Naive thymus-derived CD4-positive, alpha-beta T cell (primary cell): ENCODE results near the gene NR1H2. TPM values are rescaled to one million over a fixed set of nuclear protein-coding genes. Genes with fewer than 3 reads are reported as not detected.

Source experiments
- ATAC-seq: fragments of 150-1000 bp; cut with Tn5 transposase; 2 replicates; pipeline ENCODE4 v1.10.0; 2021; ENCODE audit warnings: mild to moderate bottlenecking, moderate library complexity
- CTCF ChIA-PET: fragments of 350-600 bp; sonication (Branson Sonifier 250); formaldehyde crosslinking; loops from one replicate; lab custom pipeline; 2021; ENCODE audit warnings: antibody characterized with exemption; lab: Charles Lee
- POLR2A ChIA-PET: fragments of 350-600 bp; sonication (Branson Sonifier 250); formaldehyde crosslinking; loops from one replicate; lab custom pipeline; 2021; ENCODE audit warnings: antibody characterized with exemption, inconsistent platforms; lab: Charles Lee
- DNase-seq, 9 donors: peaks; one replicate each; pipeline versions ENCODE4 v3.0.0 to v3.0.0-alpha.2; 2020 to 2022; ENCODE audit warnings: mixed read lengths in 1 of 9
- H3K27ac ChIP-seq: one replicate; pipeline ENCODE4 v1.7.0; 2013; ENCODE audit warnings: mild to moderate bottlenecking, low read depth, low read length, moderate library complexity
- H3K27me3 ChIP-seq, 2 donors: one replicate each; pipeline ENCODE4 v1.7.0; 2013; ENCODE audit warnings: low read length in 2 of 2, mild to moderate bottlenecking in 2 of 2, moderate library complexity in 2 of 2; ENCODE audit not compliant: control insufficient read depth in 2 of 2, insufficient read depth in 2 of 2
- H3K36me3 ChIP-seq, 3 experiments: 1 replicate in 2 of 3; 2 replicates in 1 of 3; pipeline ENCODE4 v1.7.0; 2013; ENCODE audit warnings: low read length in 3 of 3, mild to moderate bottlenecking in 3 of 3, moderate library complexity in 1 of 3; ENCODE audit not compliant: insufficient read depth in 3 of 3, control insufficient read depth in 2 of 3
- H3K4me1 ChIP-seq, 2 donors: one replicate each; pipeline ENCODE4 v1.7.0; 2013; ENCODE audit warnings: low read length in 2 of 2, mild to moderate bottlenecking in 2 of 2, moderate library complexity in 1 of 2; ENCODE audit not compliant: control insufficient read depth in 2 of 2, insufficient read depth in 2 of 2
- H3K4me3 ChIP-seq: 2 replicates; pipeline ENCODE4 v1.7.0; 2013; ENCODE audit warnings: mild to moderate bottlenecking, low read length
- H3K9me3 ChIP-seq, 3 experiments: 1 replicate in 2 of 3; 2 replicates in 1 of 3; pipeline ENCODE4 v1.7.0; 2013; ENCODE audit warnings: low read length in 3 of 3; ENCODE audit not compliant: control insufficient read depth in 2 of 3
- H3K27ac Mint-ChIP-seq, 9 donors: one replicate each; pipeline ENCODE4 v1.8.0; 2020 to 2022; ENCODE audit warnings: mixed read lengths in 9 of 9, mild to moderate bottlenecking in 8 of 9, moderate library complexity in 5 of 9, inconsistent platforms in 2 of 9
- H3K27me3 Mint-ChIP-seq, 5 donors: one replicate each; pipeline ENCODE4 v1.8.0; 2021 to 2022; ENCODE audit warnings: mixed read lengths in 5 of 5, mild to moderate bottlenecking in 1 of 5
- H3K36me3 Mint-ChIP-seq, 5 donors: one replicate each; pipeline ENCODE4 v1.8.0; 2020 to 2022; ENCODE audit warnings: mixed read lengths in 5 of 5, mild to moderate bottlenecking in 3 of 5, inconsistent platforms in 1 of 5
- H3K4me1 Mint-ChIP-seq, 7 donors: one replicate each; pipeline ENCODE4 v1.8.0; 2020 to 2022; ENCODE audit warnings: mixed read lengths in 7 of 7, mild to moderate bottlenecking in 3 of 7, inconsistent platforms in 1 of 7
- H3K4me3 Mint-ChIP-seq, 10 donors: one replicate each; pipeline ENCODE4 v1.8.0; 2020 to 2022; ENCODE audit warnings: mild to moderate bottlenecking in 10 of 10, mixed read lengths in 10 of 10, moderate library complexity in 6 of 10, inconsistent platforms in 2 of 10
- H3K9me3 Mint-ChIP-seq, 11 donors: one replicate each; pipeline ENCODE4 v1.8.0; 2020 to 2022; ENCODE audit warnings: mixed read lengths in 11 of 11, mild to moderate bottlenecking in 4 of 11, inconsistent platforms in 1 of 11, moderate library complexity in 1 of 11
- intact Hi-C, 2 donors: fragments of 100-400 bp; cut with micrococcal nuclease; formaldehyde crosslinking; loops; one replicate each; pipeline ENCODE4 v1.15.1; 2023
- polyA plus RNA-seq, 2 donors: library from polyadenylated mRNA; unstranded; fragments of 300-500 nt; fragmentation: Illumina TruSeq; gene quantifications; one replicate each; pipeline ENCODE4 v1.2.3, GENCODE V29; 2021
- total RNA-seq, 6 experiments: library from RNA in 5 of 6; stranded (reverse) in 5 of 6; gene quantifications; 1 replicate in 5 of 6; 2 replicates in 1 of 6; pipeline ENCODE4 v1.2.3 and lab custom pipeline; 2021 to 2026

NR1H2 gene
- 100 to 1,000 TPM in 4 of 5 experiments, 10 to 100 TPM in 1; 66.6 to 284 (median 114) TPM for total RNA-seq
- 100 to 1,000 TPM in 1 of 2 donors, 10 to 100 TPM in 1; 82.7 to 128 TPM for polyA plus RNA-seq
- 269 reads per million, percentile 95 among the genes with 10 or more reads in this experiment for total RNA-seq (lab: John Stamatoyannopoulos, UW)

- Histone ChIP-seq H3K27me3 (no peaks in the 10 kb centered on the region), H3K27ac (peak within 1 kb of the TSS; percentile 100), H3K4me3 (peak within 1 kb of the TSS; percentile 99), H3K36me3 (peaks cover 0 to 44% (median 33%) of the 10 kb centered on the region in 3 experiments), H3K9me3 (no peaks in the 10 kb centered on the region), H3K4me1 (peaks cover 4 to 10% of the 10 kb centered on the region in 2 donors)
- Mint-ChIP-seq H3K27ac (peak within 1 kb of the TSS; percentile 99 to 100 (median 100)), H3K4me1 (peaks cover 12 to 37% (median 24%) of the 10 kb centered on the region in 7 donors), H3K27me3 (no peaks in the 10 kb centered on the region), H3K36me3 (peaks cover 11 to 24% (median 16%) of the 10 kb centered on the region in 5 donors), H3K4me3 (peak within 1 kb of the TSS; percentile 92 to 100 (median 98)), H3K9me3 (no peaks in the 10 kb centered on the region)
- DNase-seq (peak; percentile 89 to 97 (median 95)), ATAC-seq (peak; percentile 94)
- ChIA-PET POLR2A (interaction anchor here (0.6 to 2.7 kb wide), 10 partner anchors 8 to 500 kb away, joined by 3 to 19 read pairs (median 4); partner anchors contain the start of genes AKT1S1, JOSD2, MYBPC2 and POLD1), CTCF (no interaction called here)
- intact Hi-C loops: loop anchor here (1.0 to 5.0 kb wide), 11 partner anchors 8 to 734 kb away; partner anchors contain the start of genes JOSD2 (in 2 of the 2), KCNC3 (in 2 of the 2), POLD1 (in 2 of the 2) and EMC10 (in 1 of the 2)
Observed at GRCh38 chr19:50376166-50377050, at the start of gene NR1H2. Gene NR1H2 (plus strand): TSS chr19:50376457. CDS start chr19:50377606, 1,149 bp downstream.

- intact Hi-C loops: loop anchor here in 1 of 2 donors (5.0 kb wide), 1 partner anchor 400 kb away; the partner anchor contains the start of genes ATF5 and NUP62
- H3K4me1 Mint-ChIP-seq: peaks cover 40 to 58% (median 52%) of the 10 kb centered on the region in 7 donors
- peaks cover 0 to 26% (median 11%) of the 10 kb centered on the region in 11 donors for H3K9me3 Mint-ChIP-seq
- H3K27me3 Mint-ChIP-seq: peaks cover 20 to 55% (median 43%) of the 10 kb centered on the region in 5 donors
- no peak overlapping the region for H3K27ac ChIP-seq
- ChIA-PET CTCF (interaction anchor here (0.8 kb wide), 1 partner anchor 393 kb away, joined by 4 read pairs; no protein-coding TSS in a partner anchor), POLR2A (no interaction called here)
- peak overlapping the region in 4 of 9 donors; percentile 19 to 60 (median 38) for H3K27ac Mint-ChIP-seq
- H3K4me3 Mint-ChIP-seq: peak overlapping the region; percentile 14 to 88 (median 70)
- peaks cover 0 to 14% (median 0%) of the 10 kb centered on the region in 3 experiments for H3K9me3 ChIP-seq
- H3K36me3 ChIP-seq: no peaks in the 10 kb centered on the region
- H3K27me3 ChIP-seq: peaks cover 10 to 21% of the 10 kb centered on the region in 2 donors
- no peak for DNase-seq
- peaks cover 0 to 13% (median 6%) of the 10 kb centered on the region in 5 donors for H3K36me3 Mint-ChIP-seq
- H3K4me1 ChIP-seq: peaks cover 28 to 43% of the 10 kb centered on the region in 2 donors
- H3K4me3 ChIP-seq: no peak overlapping the region
- no peak for ATAC-seq
Observed at GRCh38 chr19:50327013-50327412, 49.2 kb upstream of the NR1H2 start.

DNA sequence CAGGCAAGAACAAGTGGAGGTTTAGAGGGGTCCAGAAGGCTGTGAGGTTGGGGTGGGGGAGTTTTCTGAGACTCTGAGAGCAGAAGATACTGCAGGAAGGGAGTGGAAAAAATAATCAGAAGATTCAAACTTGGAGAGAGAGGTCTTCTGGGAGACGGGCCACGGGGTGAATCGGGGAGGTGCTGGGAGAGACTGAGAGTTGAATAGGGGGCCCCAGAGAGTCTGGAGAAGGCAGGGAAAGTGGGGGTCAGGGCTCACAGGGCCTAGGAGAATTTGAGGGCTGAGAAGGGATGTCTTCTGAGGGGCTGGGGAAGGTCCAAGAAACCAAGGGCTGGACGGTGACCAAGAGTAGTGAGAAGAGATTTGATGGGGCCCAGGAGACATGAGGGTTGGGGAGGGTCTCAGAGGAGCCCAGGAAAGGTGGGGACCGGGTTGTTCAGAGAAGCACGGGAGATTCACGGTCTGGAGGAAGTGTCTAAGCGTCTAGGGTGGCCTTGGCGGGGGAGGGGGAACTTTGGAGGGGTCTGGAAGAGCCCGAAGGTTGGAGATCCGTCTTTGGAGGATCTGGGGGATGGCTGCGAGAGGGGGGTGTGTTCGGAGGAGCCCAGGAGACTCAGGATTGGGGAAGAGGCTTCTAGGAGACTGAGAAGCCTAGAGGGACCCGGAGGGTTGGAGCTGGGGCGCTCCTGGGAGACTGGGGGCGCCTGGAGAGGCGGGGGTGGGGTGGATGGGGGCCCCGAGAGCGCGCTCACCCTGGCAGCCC is 48.6 kb upstream of the NR1H2 start:
- peaks cover 20 to 61% (median 43%) of the 10 kb centered on the region in 5 donors for H3K27me3 Mint-ChIP-seq
- no peak overlapping the region for H3K4me3 ChIP-seq
- POLR2A ChIA-PET: interaction anchor here (1.2 kb wide), 1 partner anchor 183 kb away, joined by 4 read pairs; the partner anchor contains the start of gene JOSD2
- ATAC-seq: no peak
- H3K4me1 ChIP-seq: peaks cover 30 to 50% of the 10 kb centered on the region in 2 donors
- H3K27me3 ChIP-seq: peaks cover 14 to 27% of the 10 kb centered on the region in 2 donors
- intact Hi-C loops: loop anchor here in 1 of 2 donors (5.0 kb wide), 1 partner anchor 400 kb away; the partner anchor contains the start of genes ATF5 and NUP62
- peaks cover 0 to 13% (median under 1%) of the 10 kb centered on the region in 5 donors for H3K36me3 Mint-ChIP-seq
- peaks cover 0 to 26% (median 7%) of the 10 kb centered on the region in 11 donors for H3K9me3 Mint-ChIP-seq
- H3K4me3 Mint-ChIP-seq: peak overlapping the region; percentile 14 to 88 (median 70)
- CTCF ChIA-PET: interaction anchor here (1.0 kb wide), 1 partner anchor 30 kb away, joined by 4 read pairs; no protein-coding TSS in a partner anchor
- H3K27ac ChIP-seq: no peak overlapping the region
- H3K27ac Mint-ChIP-seq: peak overlapping the region in 5 of 9 donors; percentile 19 to 74 (median 32)
- peaks cover 35 to 64% (median 58%) of the 10 kb centered on the region in 7 donors for H3K4me1 Mint-ChIP-seq
- peaks cover 0 to 14% (median 0%) of the 10 kb centered on the region in 3 experiments for H3K9me3 ChIP-seq
- no peak for DNase-seq
- no peaks in the 10 kb centered on the region for H3K36me3 ChIP-seq

- Histone ChIP-seq H3K9me3 (peaks cover 0 to 14% (median 0%) of the 10 kb centered on the region in 3 experiments), H3K36me3 (no peaks in the 10 kb centered on the region), H3K27me3 (peaks cover 15 to 28% of the 10 kb centered on the region in 2 donors), H3K27ac (no peak overlapping the region), H3K4me1 (peaks cover 34 to 57% of the 10 kb centered on the region in 2 donors), H3K4me3 (no peak overlapping the region)
- peaks cover 35 to 69% (median 64%) of the 10 kb centered on the region in 7 donors for H3K4me1 Mint-ChIP-seq
- H3K36me3 Mint-ChIP-seq: peaks cover 0 to 13% (median 0%) of the 10 kb centered on the region in 5 donors
- no peak overlapping the region for H3K4me3 Mint-ChIP-seq
- no peak for ATAC-seq
- H3K9me3 Mint-ChIP-seq: peaks cover 0 to 26% (median 8%) of the 10 kb centered on the region in 11 donors
- H3K27ac Mint-ChIP-seq: no peak overlapping the region
- DNase-seq: peak in 1 of 9 donors; percentile 48
- POLR2A ChIA-PET: interaction anchor here (1.2 kb wide), 1 partner anchor 183 kb away, joined by 4 read pairs; the partner anchor contains the start of gene JOSD2
- CTCF ChIA-PET: interaction anchor here (1.0 kb wide), 2 partner anchors 29 to 181 kb away, joined by 3 to 4 read pairs; no protein-coding TSS in a partner anchor
- intact Hi-C loops: loop anchor here in 1 of 2 donors (5.0 kb wide), 1 partner anchor 401 kb away; the partner anchor contains the start of genes ATF5 and NUP62
- peaks cover 20 to 64% (median 43%) of the 10 kb centered on the region in 5 donors for H3K27me3 Mint-ChIP-seq
Observed at GRCh38 chr19:50328224-50328872, 47.9 kb upstream of the NR1H2 start.

DNA sequence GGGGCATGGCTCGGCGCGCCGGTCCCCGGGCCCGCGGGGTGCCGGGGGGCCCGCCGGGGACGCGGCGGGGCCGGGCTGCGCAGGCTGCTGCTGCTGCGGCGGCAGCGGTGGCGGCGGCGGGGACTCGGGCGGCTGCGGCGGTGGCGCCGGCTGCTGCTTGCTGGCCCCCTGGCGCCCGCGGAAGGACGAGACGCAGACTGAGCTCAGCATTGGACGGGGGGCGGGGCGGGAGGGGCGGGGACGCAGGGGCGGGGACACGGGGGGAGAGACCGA is 47.4 kb upstream of the NR1H2 start:
- Histone ChIP-seq H3K4me1 (peaks cover 37 to 57% of the 10 kb centered on the region in 2 donors), H3K36me3 (no peaks in the 10 kb centered on the region), H3K27me3 (peaks cover 15 to 28% of the 10 kb centered on the region in 2 donors), H3K9me3 (peaks cover 0 to 14% (median 0%) of the 10 kb centered on the region in 3 experiments), H3K4me3 (no peak overlapping the region), H3K27ac (no peak overlapping the region)
- ChIA-PET CTCF (interaction anchor here (1.0 kb wide), 2 partner anchors 29 to 181 kb away, joined by 3 to 4 read pairs; no protein-coding TSS in a partner anchor), POLR2A (interaction anchor here (0.7 to 1.2 kb wide), 2 partner anchors 29 to 182 kb away, joined by 4 read pairs; partner anchors contain the start of gene JOSD2)
- ATAC-seq (no peak), DNase-seq (peak in 1 of 9 donors; percentile 58)
- Mint-ChIP-seq H3K27me3 (peaks cover 20 to 64% (median 43%) of the 10 kb centered on the region in 5 donors), H3K4me1 (peaks cover 39 to 72% (median 69%) of the 10 kb centered on the region in 7 donors), H3K4me3 (peak overlapping the region; percentile 72 to 97 (median 86)), H3K9me3 (peaks cover 0 to 26% (median 10%) of the 10 kb centered on the region in 11 donors), H3K36me3 (peaks cover 0 to 13% (median 0%) of the 10 kb centered on the region in 5 donors), H3K27ac (peak overlapping the region in 2 of 9 donors; percentile 84 to 96)
- intact Hi-C loops: loop anchor here (1.0 to 5.0 kb wide), 7 partner anchors 28 to 779 kb away; partner anchors contain the start of genes JOSD2 (in 2 of the 2), NR1H2 (in 2 of the 2), ATF5 (in 1 of the 2) and CTU1 (in 1 of the 2)
